GM12878 (cell line): ENCODE data around the gene PHF21B. TPM values are rescaled to one million over a fixed set of nuclear protein-coding genes. Genes with fewer than 3 reads are reported as not detected.

Experiments used
- ATAC-seq: fragments of 200-7000 bp; cut with Tn5 transposase; 3 replicates; pipeline ENCODE4 v1.9.1; 2020; ENCODE audit warnings: mild to moderate bottlenecking, moderate library complexity
- BruUV-seq: library from RNA; stranded (reverse); fragments of 400-500 nt; replicated peaks from 2 replicates; lab custom pipeline; 2021; lab: Mats Ljungman, UMichigan
- CTCF ChIA-PET: fragments of 300-600 bp; sonication (Branson Sonifier 250); formaldehyde crosslinking; extraction: SDS; loops from one replicate; lab custom pipeline; 2021; ENCODE audit warnings: inconsistent platforms; lab: Yijun Ruan, JAX
- POLR2A ChIA-PET: fragments of 350-600 bp; formaldehyde crosslinking; extraction: SDS; loops from one replicate; lab custom pipeline; 2021; ENCODE audit warnings: inconsistent platforms; lab: Charles Lee
- RAD21 ChIA-PET: fragments of 300-600 bp; sonication (Branson Sonifier 250); formaldehyde crosslinking; loops from one replicate; lab custom pipeline; 2023; ENCODE audit warnings: antibody characterized with exemption; ENCODE audit not compliant: unreplicated experiment; lab: Charles Lee
- SMC1A ChIA-PET: fragments of 300-600 bp; sonication (Branson Sonifier 250); formaldehyde crosslinking; loops from one replicate; lab custom pipeline; 2023; ENCODE audit not compliant: unreplicated experiment, uncharacterized antibody; lab: Charles Lee
- DNase-seq: peaks from one replicate; pipeline ENCODE4 v3.0.0-alpha.2; 2011; ENCODE audit warnings: low read depth, low spot score
- FAIRE-seq: peaks from 3 replicates; lab custom pipeline; 2011; peaks lifted over from hg19 to GRCh38; lab: Jason Lieb, UNC
- H2AFZ ChIP-seq: 2 replicates; pipeline ENCODE4 v1.6.0; 2011; ENCODE audit warnings: low read depth, low read length, control low read depth; ENCODE audit not compliant: control insufficient read depth
- H3K27ac ChIP-seq: 2 replicates; pipeline ENCODE4 v1.5.1; 2011; ENCODE audit warnings: control low read depth; ENCODE audit not compliant: control insufficient read depth, insufficient read depth
- H3K27me3 ChIP-seq, 2 experiments: replicated peaks in 1 of 2; 2 replicates each; pipeline versions ENCODE4 v1.6.0 to v1.6.1; 2011; ENCODE audit warnings: low read length in 1 of 2; ENCODE audit not compliant: control insufficient read depth in 2 of 2, insufficient read depth in 2 of 2
- H3K36me3 ChIP-seq, 2 experiments: 2 replicates each; pipeline ENCODE4 v1.5.1; 2011; ENCODE audit warnings: low read length in 1 of 2; ENCODE audit not compliant: control insufficient read depth in 2 of 2, insufficient read depth in 2 of 2
- H3K4me1 ChIP-seq: 2 replicates; pipeline ENCODE4 v1.6.1; 2011; ENCODE audit warnings: mild to moderate bottlenecking, low read length, moderate library complexity, mixed read lengths; ENCODE audit not compliant: control insufficient read depth, insufficient read depth
- H3K4me2 ChIP-seq: 2 replicates; pipeline ENCODE4 v1.6.0; 2011; ENCODE audit warnings: control low read depth; ENCODE audit not compliant: control insufficient read depth, insufficient read depth
- H3K4me3 ChIP-seq: fragments of 200-600 bp; sonication (generic); 2 replicates; pipeline ENCODE4 v1.5.1; 2016
- H3K79me2 ChIP-seq: 2 replicates; pipeline ENCODE4 v1.6.0; 2011; ENCODE audit warnings: low read length; ENCODE audit not compliant: control insufficient read depth, insufficient read depth
- H3K9ac ChIP-seq: 2 replicates; pipeline ENCODE4 v1.8.0; 2011; ENCODE audit warnings: low read length, control low read depth, mixed read lengths; ENCODE audit not compliant: control insufficient read depth, insufficient read depth
- H3K9me3 ChIP-seq: replicated peaks from 3 replicates; pipeline ENCODE4 v1.5.1; 2011; ENCODE audit warnings: mild to moderate bottlenecking, low read length; ENCODE audit not compliant: control insufficient read depth, insufficient read depth
- H4K20me1 ChIP-seq: 2 replicates; pipeline ENCODE4 v1.6.0; 2011; ENCODE audit not compliant: control insufficient read depth, insufficient read depth
- BCL11A ChIP-seq: IDR thresholded peaks from 2 replicates; pipeline ENCODE4 v1.6.1; 2011; ENCODE audit warnings: low read depth, low read length
- CBFB ChIP-seq: IDR thresholded peaks from 2 replicates; pipeline ENCODE4 v1.6.1; 2016; ENCODE audit warnings: antibody characterized with exemption, low read depth
- CBX5 ChIP-seq: sonication (generic); IDR thresholded peaks from 2 replicates; pipeline ENCODE4 v1.6.1; 2016; ENCODE audit warnings: low read depth, moderate library complexity, mild to moderate bottlenecking, inconsistent platforms
- NBN ChIP-seq: fragments of 450-650 bp; IDR thresholded peaks from 2 replicates; pipeline ENCODE4 v1.6.1; 2016
- SUZ12 ChIP-seq: fragments of 200-600 bp; sonication (generic); IDR thresholded peaks from one replicate; pipeline ENCODE4 v1.6.1; 2018; ENCODE audit warnings: antibody characterized with exemption, mild to moderate bottlenecking; ENCODE audit not compliant: unreplicated experiment
- ZNF24 ChIP-seq: fragments of 450-650 bp; IDR thresholded peaks from 2 replicates; pipeline ENCODE4 v1.6.1; 2017; ENCODE audit warnings: antibody characterized with exemption, mild to moderate bottlenecking
- WGBS: methylation state at CpG from one replicate; pipeline ENCODE4 v1.1.6; 2016; ENCODE audit warnings: low lambda C conversion rate; ENCODE audit not compliant: insufficient replicate concordance, insufficient coverage; ENCODE audit errors: missing lambda C conversion rate; 5-methylcytosine and 5-hydroxymethylcytosine counted together
- in situ Hi-C: fragments of 300-500 bp; cut with MboI; formaldehyde crosslinking; loops from 9 replicates; pipeline ENCODE4 v1.14.3; 2018; ENCODE audit warnings: mixed read lengths
- intact Hi-C: fragments of 100-400 bp; cut with micrococcal nuclease; formaldehyde crosslinking; loops from one replicate; pipeline ENCODE4 v1.14.2; 2022; ENCODE audit not compliant: unreplicated experiment
- polyA plus RNA-seq, 11 experiments: library from polyadenylated mRNA; depleted of rRNA in 4 of 11; unstranded in 6 of 11; stranded (reverse) in 5 of 11; fragments of >200 nt; fragmentation: Nextera tagmentation in 4 of 11; fragmentation: Illumina TruSeq in 1 of 11; extraction: Ambion mirVana in 4 of 11; extraction: Trizol in 1 of 11; gene quantifications; 1 replicate in 1 of 11; 2 replicates in 10 of 11; pipeline versions ENCODE4 v1.2.1 to v1.2.3, GENCODE V29; 2011 to 2016; ENCODE audit warnings: inconsistent platforms in 2 of 11, missing spikeins in 2 of 11, low read depth in 1 of 11
- total RNA-seq, 4 experiments: library from RNA; depleted of rRNA in 3 of 4; stranded (reverse); fragments of >200 nt in 3 of 4; fragmentation: Illumina TruSeq in 1 of 4; extraction: Trizol in 1 of 4; gene quantifications; 2 replicates each; pipeline versions ENCODE4 v1.2.1 to v1.2.3, GENCODE V29; 2013 to 2021
- TF ChIP-seq, protein P1 (sequence below): IDR thresholded peaks from 2 replicates; pipeline ENCODE4 v1.6.1; 2011; ENCODE audit warnings: mild to moderate bottlenecking, low read depth, low read length, moderate library complexity; ENCODE audit not compliant: insufficient replicate concordance
- TF ChIP-seq, protein P2 (sequence below): fragments of 450-650 bp; IDR thresholded peaks from 2 replicates; pipeline ENCODE4 v1.6.1; 2017; ENCODE audit warnings: borderline replicate concordance

Gene PHF21B
- total and polyA plus RNA-seq, 10 of the 15 experiments (the other 5 are each of a cell fraction or from before 2014, with no cell fraction given), result 0.03 to 0.35 TPM; not detected in 8

DNA sequence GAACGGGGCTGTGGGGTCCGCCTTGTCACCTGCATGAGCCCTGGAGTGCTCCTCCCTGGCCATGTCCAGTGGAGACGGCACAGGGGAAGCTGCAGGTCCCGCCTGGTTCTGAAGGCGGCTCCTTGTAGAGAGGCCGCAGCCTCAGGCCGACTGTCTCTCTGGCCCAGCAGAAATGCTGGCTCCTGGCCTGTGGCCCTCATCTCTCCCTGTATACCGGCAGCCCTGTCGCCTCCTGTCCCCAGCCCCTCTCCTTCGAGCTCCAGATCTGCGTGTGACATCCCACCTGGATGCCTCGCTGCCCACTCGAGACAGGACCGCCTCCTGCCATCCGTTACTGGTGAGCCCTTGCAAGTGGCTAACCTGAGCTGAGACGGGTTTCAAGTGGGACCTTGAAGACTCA, 73.6 kb downstream of the PHF21B start:
- 39% methylated on average over 16 of the region's 16 CpGs for WGBS
- no peak for DNase-seq
- Histone ChIP-seq H3K9me3 (no peaks in the 10 kb centered on the region), H3K4me2 (no peak overlapping the region), H3K4me1 (no peaks in the 10 kb centered on the region; the same call in 1 of the 2 replicates), H4K20me1 (no peaks in the 10 kb centered on the region), H3K9ac (no peak overlapping the region), H3K36me3 (no peaks in the 10 kb centered on the region), H3K27me3 (peaks cover 2 to 7% of the 10 kb centered on the region in 2 experiments; a peak in 3 of 4 replicates), H2AFZ (no peak overlapping the region), H3K27ac (no peak overlapping the region), H3K79me2 (no peaks in the 10 kb centered on the region), H3K4me3 (no peak overlapping the region)
- ChIA-PET SMC1A (no interaction called here), POLR2A (no interaction called here), CTCF (no interaction called here), RAD21 (no interaction called here)
- ATAC-seq, result no peak
- in situ Hi-C loops, result no loop called here
- no TSS peak for BruUV-seq
- TF ChIP-seq, protein P1, sequence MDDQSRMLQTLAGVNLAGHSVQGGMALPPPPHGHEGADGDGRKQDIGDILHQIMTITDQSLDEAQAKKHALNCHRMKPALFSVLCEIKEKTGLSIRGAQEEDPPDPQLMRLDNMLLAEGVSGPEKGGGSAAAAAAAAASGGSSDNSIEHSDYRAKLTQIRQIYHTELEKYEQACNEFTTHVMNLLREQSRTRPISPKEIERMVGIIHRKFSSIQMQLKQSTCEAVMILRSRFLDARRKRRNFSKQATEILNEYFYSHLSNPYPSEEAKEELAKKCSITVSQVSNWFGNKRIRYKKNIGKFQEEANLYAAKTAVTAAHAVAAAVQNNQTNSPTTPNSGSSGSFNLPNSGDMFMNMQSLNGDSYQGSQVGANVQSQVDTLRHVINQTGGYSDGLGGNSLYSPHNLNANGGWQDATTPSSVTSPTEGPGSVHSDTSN, result no peak
- no peak for TF ChIP-seq NBN
- TF ChIP-seq BCL11A, result no peak
- TF ChIP-seq, protein P2, sequence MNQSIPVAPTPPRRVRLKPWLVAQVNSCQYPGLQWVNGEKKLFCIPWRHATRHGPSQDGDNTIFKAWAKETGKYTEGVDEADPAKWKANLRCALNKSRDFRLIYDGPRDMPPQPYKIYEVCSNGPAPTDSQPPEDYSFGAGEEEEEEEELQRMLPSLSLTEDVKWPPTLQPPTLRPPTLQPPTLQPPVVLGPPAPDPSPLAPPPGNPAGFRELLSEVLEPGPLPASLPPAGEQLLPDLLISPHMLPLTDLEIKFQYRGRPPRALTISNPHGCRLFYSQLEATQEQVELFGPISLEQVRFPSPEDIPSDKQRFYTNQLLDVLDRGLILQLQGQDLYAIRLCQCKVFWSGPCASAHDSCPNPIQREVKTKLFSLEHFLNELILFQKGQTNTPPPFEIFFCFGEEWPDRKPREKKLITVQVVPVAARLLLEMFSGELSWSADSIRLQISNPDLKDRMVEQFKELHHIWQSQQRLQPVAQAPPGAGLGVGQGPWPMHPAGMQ, result no peak
- no peak for TF ChIP-seq CBX5
- no peak for TF ChIP-seq CBFB
- no peak for TF ChIP-seq SUZ12
- TF ChIP-seq ZNF24, result no peak
- intact Hi-C loops, result no loop called here
- no peak for FAIRE-seq
